GM12801 (cell line): Measurements from ENCODE around the gene RAB7B.

Experiments used
- TF ChIP-seq, protein P1 (sequence below): IDR thresholded peaks from one replicate; pipeline ENCODE4 v1.5.1; 2011; ENCODE audit warnings: control low read depth; ENCODE audit not compliant: insufficient read length; ENCODE audit errors: extremely low read depth

RAB7B gene

DNA sequence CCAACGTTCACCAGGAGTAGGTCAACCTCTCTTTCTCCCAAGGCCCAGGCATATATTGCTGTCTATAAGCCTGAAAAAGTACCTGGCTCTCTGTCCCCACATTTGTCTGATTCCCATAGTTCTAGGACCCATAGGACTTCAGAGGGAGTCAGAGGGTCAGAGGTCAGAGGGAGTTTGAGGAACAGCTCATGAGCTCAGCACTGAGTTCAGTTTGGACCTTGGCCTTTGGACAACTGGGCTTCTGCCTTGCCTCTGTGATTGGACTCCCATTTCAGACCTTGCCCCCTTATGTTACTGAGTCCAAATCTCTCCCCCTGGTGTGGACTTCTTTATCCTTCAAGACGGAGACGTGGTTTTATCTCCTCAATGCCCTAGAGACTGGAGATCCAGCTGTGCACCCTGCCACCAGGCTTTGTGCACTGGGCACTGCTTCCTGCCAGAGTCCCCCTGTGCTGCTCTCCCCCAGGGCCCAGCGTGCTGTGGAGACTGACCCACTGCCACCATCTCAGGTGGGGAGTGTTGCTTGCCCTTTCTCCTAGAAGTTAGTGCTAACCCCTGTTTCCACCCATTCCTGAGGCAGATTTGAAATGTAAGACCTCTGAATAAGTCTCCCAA lies 17.3 kb upstream of the RAB7B start:
- TF ChIP-seq, protein P1, sequence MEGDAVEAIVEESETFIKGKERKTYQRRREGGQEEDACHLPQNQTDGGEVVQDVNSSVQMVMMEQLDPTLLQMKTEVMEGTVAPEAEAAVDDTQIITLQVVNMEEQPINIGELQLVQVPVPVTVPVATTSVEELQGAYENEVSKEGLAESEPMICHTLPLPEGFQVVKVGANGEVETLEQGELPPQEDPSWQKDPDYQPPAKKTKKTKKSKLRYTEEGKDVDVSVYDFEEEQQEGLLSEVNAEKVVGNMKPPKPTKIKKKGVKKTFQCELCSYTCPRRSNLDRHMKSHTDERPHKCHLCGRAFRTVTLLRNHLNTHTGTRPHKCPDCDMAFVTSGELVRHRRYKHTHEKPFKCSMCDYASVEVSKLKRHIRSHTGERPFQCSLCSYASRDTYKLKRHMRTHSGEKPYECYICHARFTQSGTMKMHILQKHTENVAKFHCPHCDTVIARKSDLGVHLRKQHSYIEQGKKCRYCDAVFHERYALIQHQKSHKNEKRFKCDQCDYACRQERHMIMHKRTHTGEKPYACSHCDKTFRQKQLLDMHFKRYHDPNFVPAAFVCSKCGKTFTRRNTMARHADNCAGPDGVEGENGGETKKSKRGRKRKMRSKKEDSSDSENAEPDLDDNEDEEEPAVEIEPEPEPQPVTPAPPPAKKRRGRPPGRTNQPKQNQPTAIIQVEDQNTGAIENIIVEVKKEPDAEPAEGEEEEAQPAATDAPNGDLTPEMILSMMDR, result no peak

DNA sequence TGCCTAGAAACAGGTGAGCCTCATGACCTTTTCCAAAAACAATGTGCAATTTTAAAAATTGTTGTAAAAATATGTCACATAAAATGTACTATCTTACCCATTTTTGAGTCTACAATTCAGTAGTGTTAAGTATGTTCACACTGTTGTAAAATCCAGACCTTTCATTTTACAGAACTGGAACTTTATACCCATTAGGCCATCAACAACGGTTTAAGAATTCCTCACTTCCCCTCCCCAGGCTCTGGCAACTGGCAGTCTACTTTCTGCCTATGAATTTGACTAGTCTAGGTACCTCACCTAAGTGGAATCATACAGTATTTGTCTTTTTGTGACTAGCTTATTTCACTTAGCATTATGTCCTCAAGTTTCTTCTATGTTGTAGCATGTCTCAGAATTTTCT lies 11.9 kb upstream of the RAB7B start:
- TF ChIP-seq, protein P1, result no peak

DNA sequence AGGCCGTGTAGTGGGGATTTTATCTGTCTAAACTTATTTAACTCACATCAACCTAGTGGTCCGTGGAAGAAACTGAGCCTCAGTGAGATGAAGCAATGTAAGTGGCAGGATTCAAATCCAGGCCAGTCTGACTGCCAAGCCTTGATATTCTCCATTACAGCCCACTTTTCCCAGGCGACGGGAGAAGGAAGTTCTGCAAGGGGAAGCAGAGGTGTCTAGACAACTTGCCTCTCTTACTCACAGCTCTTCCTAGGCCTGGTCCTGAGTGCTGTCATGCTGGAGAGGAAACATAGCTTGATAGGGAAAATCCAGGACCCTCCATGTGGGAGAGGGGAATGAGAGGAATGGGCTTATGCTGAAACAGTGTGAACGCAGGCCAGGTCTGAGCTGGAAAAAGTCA lies 11.4 kb upstream of the RAB7B start:
- TF ChIP-seq, protein P1, result no peak

DNA sequence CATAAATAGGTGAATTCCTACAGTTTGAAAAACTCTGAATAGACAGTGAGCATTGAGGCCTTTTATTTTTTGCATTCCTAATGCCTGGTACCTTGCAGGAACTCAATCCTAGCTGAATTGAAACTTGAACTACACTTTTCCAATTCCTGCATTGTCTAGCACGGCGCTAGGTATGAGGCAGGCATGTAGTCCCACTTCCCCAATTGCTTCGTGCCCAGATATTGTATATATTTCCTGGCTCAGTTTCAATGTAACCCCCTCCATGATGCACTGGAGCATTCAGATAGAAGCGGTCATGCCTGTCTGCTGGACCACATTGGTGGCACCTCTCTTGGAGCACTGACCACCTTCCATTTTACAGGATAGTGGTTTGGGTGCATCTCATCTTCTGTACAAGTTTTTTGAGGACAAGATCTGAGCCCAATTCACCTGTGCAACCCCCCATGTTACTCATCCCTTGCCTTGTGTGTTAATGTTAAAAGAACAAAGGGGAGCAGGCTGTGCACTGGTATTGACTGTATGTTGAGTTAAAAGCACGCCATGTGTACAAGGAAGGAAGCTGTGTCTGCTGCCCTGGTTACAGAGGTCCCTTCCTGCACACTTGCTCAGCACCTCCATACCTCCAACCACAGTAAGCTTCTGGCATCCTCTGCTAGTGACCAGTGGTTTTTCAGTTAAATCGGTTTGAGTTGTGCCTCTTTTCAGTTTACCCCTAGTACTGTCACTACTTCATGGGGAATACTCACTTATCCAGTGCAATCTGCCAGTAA lies 10.0 kb upstream of the RAB7B start:
- TF ChIP-seq, protein P1, result no peak

DNA sequence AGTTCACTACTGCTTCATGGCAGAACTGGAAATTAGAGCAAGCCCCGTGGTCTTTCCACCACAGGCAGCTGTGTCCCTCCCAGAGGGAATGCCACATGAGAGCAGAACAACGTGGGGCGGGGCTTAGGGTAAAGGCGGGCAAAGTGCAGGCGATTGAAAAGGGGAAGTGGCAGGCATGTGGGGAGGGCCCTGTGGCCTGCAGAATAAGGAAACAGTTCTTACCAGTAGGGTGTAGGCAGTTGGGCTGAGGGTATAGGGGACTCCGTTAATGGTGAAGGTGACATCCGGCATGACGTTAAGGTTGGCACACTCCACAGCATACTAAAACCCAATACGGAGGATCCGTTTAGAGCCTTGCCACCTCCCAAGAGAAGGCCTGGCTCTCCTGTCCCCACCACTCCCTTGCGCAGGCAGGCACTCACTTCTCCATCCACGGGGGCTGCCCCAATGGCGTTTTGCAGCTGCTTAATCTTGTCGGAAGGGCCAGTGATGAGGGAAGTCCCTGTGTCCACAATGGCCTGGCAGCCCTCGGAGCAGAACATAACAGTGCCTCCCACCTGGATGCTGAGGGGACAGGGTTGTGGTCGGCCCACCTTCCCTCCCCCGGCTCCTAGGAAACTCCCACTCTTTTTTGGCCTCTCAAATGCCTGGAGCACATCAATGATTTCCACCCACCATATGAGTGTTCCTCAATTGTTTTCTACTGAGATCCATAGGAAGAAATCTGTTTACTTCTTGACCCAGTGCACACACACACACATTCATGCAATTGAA lies 9.1 kb upstream of the RAB7B start:
- TF ChIP-seq, protein P1, result no peak

DNA sequence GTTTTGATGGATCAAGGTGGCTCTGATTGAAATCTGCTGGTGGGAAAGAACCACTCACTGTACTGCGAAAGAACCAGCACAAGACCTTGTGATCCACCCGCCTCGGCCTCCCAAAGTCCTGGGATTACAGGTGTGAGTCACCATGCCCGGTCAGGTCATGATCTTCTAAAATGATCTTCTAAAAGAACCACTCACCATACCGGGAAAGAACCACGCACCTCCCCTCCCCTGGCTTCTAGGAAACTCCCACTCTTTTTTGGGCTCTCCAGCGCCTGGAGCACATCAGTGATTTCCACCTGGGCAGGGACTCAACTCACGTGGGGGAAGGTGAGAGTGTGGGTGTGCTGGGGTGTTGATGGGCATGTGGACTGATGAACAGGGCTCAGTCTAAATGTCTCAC lies 7.9 kb upstream of the RAB7B start:
- TF ChIP-seq, protein P1, result no peak

DNA sequence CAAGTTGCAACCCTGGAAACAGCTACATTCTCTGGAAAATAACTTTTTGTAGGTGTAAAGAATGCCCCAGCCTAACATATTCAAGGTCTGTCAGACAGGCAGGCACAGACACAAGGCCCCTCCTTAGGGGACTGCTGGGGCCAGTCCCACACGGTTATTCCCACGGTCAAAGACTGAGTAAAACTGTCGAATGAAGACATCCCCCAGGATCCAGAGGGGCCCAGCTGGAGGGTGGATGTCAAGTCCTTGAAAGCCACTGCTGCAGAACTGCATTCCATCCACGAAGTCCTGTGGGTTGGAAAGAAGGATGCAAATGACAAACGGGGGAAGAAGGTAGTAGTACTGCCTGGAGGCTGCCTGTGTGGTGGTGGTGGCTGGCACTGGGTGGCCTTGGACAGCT lies 6.9 kb upstream of the RAB7B start:
- TF ChIP-seq, protein P1, result no peak
